ENCODE data around the gene ABCC1.

ABCC1 gene

DNA sequence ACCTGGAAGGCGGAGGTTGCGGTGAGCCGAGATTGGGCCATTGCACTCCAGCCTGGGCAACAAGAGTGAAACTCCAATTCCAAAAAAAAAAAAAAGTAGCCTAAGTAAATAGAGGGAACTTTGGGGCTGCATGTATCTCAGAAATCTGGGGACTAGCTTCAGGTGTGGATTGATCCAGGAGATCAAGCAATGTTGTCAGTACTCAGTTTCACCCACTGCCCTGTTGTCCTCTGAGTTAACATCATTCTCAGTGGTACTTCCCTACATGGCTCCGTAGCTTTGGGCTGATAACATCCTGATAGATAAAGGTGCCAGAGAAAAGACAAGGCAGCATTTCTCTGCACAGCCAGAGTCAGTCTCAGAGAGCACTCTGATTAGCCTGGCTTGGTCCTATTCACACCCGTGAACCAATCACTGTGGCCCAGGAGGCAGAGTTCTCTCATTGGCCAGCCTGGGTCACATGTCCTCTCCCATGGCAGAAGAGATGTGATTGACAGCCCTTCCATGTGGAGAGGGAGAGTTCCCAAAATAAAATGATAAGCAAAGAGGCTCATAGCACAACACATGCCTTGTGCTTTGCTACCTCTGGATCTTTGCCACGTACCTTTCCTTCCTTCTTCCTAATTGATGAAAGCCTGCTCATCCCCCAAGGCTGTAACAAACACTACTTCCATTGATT, 99.6 kb downstream of the ABCC1 start:
- DNase-seq (ENCODE audit: low read depth): no peak

DNA sequence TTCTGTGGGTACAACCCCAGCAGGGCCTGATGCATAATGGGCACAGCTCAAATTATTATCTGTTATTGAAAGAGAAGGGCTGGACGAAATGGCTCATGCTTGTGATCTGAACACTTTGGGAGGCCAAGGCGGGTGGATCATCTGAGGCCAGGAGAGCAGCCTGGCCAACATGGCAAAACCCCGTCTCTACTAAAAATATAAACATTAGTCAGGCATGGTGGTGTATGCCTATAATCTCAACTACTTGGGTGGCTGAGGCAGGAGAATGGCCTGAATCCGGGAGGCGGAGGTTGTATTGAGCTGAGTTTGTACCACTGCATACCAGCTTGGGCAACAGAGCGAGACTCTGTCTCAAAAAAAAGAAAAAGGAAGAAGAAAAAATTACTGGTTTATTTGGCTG, 100.7 kb downstream of the ABCC1 start:
- DNase-seq (ENCODE audit: low read depth): no peak

DNA sequence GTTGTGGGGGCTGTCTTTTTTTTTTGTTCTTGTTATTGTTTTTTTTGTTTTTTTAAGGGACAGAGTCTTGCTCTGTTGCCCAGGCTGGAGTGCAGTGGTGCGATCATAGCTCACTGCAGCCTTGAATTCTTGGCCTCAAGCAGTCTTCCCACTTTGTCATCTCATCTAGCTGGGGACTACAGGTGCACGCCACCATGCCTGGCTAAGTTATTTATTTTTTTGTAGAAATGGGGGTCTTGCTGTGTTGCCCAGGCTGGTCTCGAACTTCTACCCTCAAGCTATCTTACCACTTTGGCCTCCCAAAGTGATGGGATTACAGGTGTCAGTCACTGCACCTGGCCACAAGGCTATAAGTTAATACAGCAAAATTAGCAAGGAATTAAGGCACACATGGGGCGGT, 101.7 kb downstream of the ABCC1 start:
- DNase-seq (ENCODE audit: low read depth): no peak

GRCh38 chr16:16052916-16053315, 103.5 kb downstream of the ABCC1 start:
- DNase-seq (ENCODE audit: low read depth): no peak

- no peak for DNase-seq (ENCODE audit: low read depth)
These were observed 107.7 kb downstream of the ABCC1 start for GRCh38 chr16:16057102-16057501.

DNA sequence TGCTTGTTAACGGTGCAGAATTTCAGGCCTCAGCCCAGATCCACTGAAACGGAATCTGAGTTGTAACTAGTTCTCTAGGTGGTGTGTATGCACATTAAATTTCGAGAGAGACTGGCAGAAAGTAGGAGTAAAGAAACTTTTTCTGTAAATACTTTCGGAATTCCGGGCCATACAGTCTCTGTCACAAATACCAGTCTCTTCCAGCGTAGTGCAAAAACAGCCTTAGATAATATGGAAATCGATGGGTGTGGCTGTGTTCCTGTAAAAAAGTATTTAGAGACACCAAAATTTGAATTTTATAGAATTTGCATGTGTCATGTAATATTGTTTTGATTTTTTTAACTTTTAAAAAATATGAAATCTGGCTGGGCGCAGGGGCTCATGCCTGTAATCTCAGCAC, 109.7 kb downstream of the ABCC1 start:
- DNase-seq (ENCODE audit: low read depth): no peak

DNA sequence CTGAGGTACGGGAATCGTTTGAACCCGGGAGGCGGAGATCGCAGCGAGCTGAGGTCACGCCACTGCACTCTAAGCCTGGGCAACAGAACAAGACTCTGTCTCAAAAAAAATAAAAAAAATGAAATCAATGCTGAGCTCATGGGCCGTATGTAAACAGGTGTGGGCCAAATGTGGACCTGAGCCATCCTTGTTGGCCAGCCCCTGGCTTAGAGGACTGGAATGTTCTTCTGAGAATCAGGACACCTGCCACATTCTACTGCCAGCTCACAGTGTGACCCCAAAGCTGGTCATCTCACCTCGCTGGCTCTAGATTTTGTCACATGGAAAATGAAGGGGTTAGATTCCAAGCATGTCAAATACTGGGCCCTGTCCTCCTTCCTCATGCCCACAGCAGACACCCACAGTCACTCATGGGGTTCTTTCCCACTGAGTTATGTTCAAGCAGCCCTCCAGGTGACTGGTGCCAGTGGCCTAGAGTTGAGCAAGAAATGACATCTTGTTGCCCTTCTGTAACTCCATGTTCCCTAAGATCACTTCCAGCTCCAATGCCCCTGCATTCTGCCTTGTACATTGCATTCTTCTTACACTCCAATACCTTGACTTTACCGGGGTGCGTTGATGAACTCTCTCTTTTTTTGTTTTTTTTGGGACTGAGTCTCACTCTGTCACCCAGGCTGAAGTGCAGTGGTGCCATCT, 110.6 kb downstream of the ABCC1 start:
- no peak for DNase-seq (ENCODE audit: low read depth)

- no peak for DNase-seq (ENCODE audit: low read depth)
These were observed 112.9 kb downstream of the ABCC1 start for GRCh38 chr16:16062023-16062937.

- DNase-seq (ENCODE audit: low read depth): no peak
These were observed 114.3 kb downstream of the ABCC1 start for GRCh38 chr16:16063683-16064082.

GRCh38 chr16:16064874-16065384, 115.5 kb downstream of the ABCC1 start:
- no peak for DNase-seq (ENCODE audit: low read depth)

GRCh38 chr16:16067127-16067526, 117.7 kb downstream of the ABCC1 start:
- DNase-seq (ENCODE audit: low read depth): no peak

DNA sequence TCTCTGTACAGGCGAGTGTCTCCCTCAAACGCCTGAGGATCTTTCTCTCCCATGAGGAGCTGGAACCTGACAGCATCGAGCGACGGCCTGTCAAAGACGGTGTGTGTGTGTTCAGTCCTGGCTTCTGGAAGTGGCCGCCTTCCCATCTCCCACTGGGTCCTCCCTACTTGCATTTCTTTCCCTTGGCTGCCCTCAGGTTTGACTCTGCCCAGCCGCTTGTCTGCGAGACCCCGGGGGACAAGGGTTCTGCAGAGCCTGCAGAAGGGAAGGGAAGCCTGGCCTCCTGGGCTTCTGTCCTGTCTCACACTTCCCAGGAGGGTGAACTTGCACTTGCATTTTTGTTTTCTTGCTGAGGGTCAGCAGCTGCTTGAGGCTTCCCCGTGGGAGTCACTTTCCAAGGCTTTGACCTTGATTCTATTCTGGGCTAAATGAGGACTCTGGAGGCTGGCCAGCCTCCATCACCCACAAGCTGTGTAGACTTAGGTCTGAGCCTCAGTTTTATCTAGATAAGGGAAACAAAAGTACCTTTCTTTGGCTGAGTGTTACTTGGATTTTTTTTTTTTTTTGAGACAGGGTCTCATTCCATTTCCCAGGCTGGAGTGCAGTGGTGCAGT, 122.3 kb downstream of the ABCC1 start:
- no peak for DNase-seq (ENCODE audit: low read depth)

GRCh38 chr16:16073001-16073545, 123.7 kb downstream of the ABCC1 start:
- no peak for DNase-seq (ENCODE audit: low read depth)

DNA sequence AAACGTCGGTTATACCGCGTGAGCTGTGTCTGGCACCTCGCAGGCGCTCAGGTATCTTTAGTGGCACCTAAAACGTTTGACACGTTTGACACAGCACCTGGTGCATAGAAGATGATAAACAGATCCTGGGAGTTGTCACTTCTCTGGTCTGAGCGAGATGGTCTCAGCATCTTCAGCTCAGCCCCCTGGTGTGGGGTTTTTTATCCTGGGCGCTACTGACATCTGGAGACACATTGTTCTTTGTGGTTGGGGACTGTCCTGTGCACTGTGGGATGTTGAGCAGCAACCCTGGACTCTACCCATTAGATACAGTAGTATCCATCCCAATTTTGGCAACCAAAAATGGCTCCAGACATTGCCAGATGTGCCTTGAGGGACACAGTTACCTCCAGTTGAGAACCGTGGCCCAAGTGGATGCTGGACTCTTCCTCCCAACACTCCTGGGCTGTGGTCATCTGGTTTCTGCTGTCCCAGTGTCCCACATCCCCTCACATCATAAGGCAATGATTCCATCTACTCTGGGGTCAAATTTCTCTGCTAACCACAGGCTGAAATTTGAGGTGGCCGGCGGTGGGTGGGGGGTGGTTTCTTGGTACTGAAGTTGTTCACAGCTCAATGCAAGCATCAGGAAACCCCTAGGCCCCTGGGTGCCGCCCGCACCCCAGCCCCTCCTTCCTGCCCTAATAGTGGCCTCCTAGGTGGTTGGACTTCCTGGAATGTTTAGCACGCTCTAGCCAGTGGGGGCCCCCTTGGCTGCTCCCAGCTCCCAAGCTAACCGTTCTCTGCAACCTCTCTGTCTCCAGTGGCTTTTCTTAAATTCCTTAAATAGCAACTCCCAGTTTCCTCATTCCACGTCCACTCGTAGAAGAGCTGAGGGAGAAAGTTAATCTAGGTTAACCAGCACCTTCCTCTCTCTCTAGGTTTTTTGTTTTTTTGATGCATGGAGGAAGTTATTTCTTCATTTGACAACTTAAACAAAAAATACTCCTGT, 124.8 kb downstream of the ABCC1 start:
- no peak for DNase-seq (ENCODE audit: low read depth)

DNA sequence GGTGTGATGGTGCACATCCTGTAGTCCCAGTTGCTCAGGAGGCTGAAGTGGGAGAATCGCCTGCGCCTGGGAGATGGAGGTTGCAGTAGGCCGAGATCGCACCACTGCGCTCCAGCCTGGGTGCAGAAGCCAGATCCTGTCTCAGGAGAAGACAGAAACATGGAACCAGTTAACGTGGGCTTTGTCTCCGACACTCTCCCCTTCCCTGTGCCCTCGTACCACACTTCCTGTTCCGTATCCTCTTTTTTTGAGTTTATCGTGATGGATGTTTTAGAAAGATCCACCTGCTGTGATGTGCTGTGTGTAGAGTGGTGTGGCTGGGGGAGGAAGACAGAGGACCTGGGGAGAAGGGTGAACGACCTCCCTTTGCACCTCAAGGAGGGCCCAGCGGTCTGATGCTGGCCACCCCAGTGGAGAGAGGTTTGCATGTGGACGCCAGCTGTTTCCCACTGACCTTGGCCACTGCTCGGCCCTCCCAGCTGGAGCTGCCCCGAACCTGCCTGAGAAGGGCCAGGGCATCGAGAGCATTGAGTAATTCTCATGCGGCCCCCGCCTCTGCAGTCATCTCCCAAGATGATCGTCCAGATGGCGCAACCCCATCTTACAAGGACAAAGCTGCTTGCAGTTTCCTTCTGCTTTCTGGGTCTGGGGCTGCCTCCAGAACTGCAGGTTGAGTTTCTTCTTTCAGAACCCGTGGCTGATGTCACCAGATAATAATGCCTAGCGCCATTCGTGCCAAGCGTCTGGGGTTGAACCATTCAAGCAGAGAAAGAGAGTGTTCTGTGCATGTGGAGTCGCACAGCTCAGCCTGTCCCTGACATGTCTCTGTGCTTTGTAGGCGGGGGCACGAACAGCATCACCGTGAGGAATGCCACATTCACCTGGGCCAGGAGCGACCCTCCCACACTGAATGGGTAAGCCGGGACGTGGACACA, 126.3 kb downstream of the ABCC1 start:
- no peak for DNase-seq (ENCODE audit: low read depth)

GRCh38 chr16:16076423-16076813, 127.0 kb downstream of the ABCC1 start:
- DNase-seq (ENCODE audit: low read depth): no peak

- DNase-seq (ENCODE audit: low read depth): no peak
These were observed 131.1 kb downstream of the ABCC1 start for GRCh38 chr16:16080465-16081065.

- DNase-seq (ENCODE audit: low read depth): no peak
These were observed 131.7 kb downstream of the ABCC1 start for GRCh38 chr16:16081141-16081540.

DNA sequence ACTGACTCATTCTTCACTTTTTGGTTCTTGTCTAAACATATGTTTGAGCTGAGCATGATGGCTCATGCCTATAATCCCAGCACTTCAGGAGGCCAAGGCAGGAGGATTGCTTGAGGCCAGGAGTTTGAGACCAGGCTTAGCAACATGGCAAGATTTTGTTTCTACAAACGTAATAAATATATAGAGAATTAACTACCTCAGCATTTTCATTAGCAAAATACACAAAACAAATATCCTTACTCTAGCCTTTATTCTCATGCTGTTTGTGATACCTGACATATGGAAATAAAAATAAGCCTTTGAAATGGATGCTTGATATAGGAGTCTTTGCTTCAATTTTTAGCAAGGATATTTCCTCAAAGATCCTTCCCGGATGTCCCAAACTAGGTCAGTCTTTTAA, 132.8 kb downstream of the ABCC1 start:
- DNase-seq (ENCODE audit: low read depth): no peak

Data from stimulated activated CD8-positive, alpha-beta memory T cell treated with anti-CD3 and anti-CD28 coated beads, Interleukin-15, amount 100 ng/mL, for 24 hours (primary cell).